Loucy (cell line): ENCODE results near the gene NUP205.
A peak's percentile ranks its signal among the peaks of the same experiment; 100 is the strongest.

Experiments used
- H2AFZ ChIP-seq: fragments of 200-600 bp; sonication (generic); 2 replicates; pipeline ENCODE4 v1.6.0; 2016; ENCODE audit warnings: antibody characterized with exemption, mild to moderate bottlenecking, low read length, moderate library complexity
- H3F3A ChIP-seq: fragments of 200-600 bp; 2 replicates; pipeline ENCODE4 v1.6.0; 2016; ENCODE audit warnings: antibody characterized with exemption, low read depth, mild to moderate bottlenecking
- H3K27me3 ChIP-seq: fragments of 200-600 bp; sonication (generic); 2 replicates; pipeline ENCODE4 v1.6.1; 2014; ENCODE audit warnings: low read length, mild to moderate bottlenecking; ENCODE audit not compliant: insufficient read depth, poor library complexity, severe bottlenecking
- H3K36me3 ChIP-seq: fragments of 200-600 bp; sonication (generic); 2 replicates; pipeline ENCODE4 v1.6.1; 2016; ENCODE audit warnings: low read length; ENCODE audit not compliant: insufficient read depth
- H3K4me1 ChIP-seq: fragments of 200-600 bp; sonication (generic); 2 replicates; pipeline ENCODE4 v1.5.1; 2014; ENCODE audit warnings: low read length, mild to moderate bottlenecking; ENCODE audit not compliant: insufficient read depth, poor library complexity, severe bottlenecking
- H3K4me2 ChIP-seq: fragments of 200-600 bp; sonication (generic); 2 replicates; pipeline ENCODE4 v1.6.0; 2014; ENCODE audit warnings: antibody characterized with exemption, low read length, low read depth, mild to moderate bottlenecking; ENCODE audit not compliant: poor library complexity, severe bottlenecking
- H3K4me3 ChIP-seq: fragments of 200-600 bp; sonication (generic); 2 replicates; pipeline ENCODE4 v1.5.1; 2014; ENCODE audit warnings: low read length, mild to moderate bottlenecking, mixed read lengths; ENCODE audit not compliant: poor library complexity, severe bottlenecking
- H3K79me2 ChIP-seq: fragments of 200-600 bp; sonication (generic); 2 replicates; pipeline ENCODE4 v1.6.1; 2014; ENCODE audit warnings: low read length; ENCODE audit not compliant: insufficient read depth
- H3K9ac ChIP-seq: fragments of 200-600 bp; sonication (generic); 2 replicates; pipeline ENCODE4 v1.6.0; 2014; ENCODE audit warnings: mild to moderate bottlenecking, low read depth, low read length, moderate library complexity; ENCODE audit not compliant: poor library complexity, severe bottlenecking
- H3K9me2 ChIP-seq: fragments of 200-600 bp; sonication (generic); replicated peaks from 2 replicates; pipeline ENCODE4 v1.6.1; 2016; ENCODE audit warnings: low read depth, low read length, mixed read lengths
- H3K9me3 ChIP-seq: fragments of 200-600 bp; sonication (generic); 2 replicates; pipeline ENCODE4 v1.6.1; 2014; ENCODE audit warnings: mild to moderate bottlenecking, antibody characterized with exemption, low read length, low read depth; ENCODE audit not compliant: insufficient read depth
- H4K20me1 ChIP-seq: fragments of 200-600 bp; sonication (generic); 2 replicates; pipeline ENCODE4 v1.6.0; 2014; ENCODE audit warnings: antibody characterized with exemption, low read length, mild to moderate bottlenecking; ENCODE audit not compliant: insufficient read depth, poor library complexity, severe bottlenecking
- CTCF ChIP-seq: fragments of 200-600 bp; sonication (generic); conservative IDR thresholded peaks from 2 replicates; pipeline ENCODE4 v1.5.1; 2014; ENCODE audit warnings: mild to moderate bottlenecking, antibody characterized with exemption, low read length
- EZH2phosphoT487 ChIP-seq: fragments of 200-600 bp; IDR thresholded peaks from 2 replicates; pipeline ENCODE4 v1.6.1; 2018; ENCODE audit warnings: antibody characterized with exemption, mild to moderate bottlenecking, moderate library complexity, borderline replicate concordance

Gene NUP205

GRCh38 chr7:135645296-135645904 is 87.7 kb downstream of the NUP205 start:
- no peaks in the 10 kb centered on the region for H3K9me2 ChIP-seq
- H3F3A ChIP-seq = no peaks in the 10 kb centered on the region
- H3K36me3 ChIP-seq = peaks cover 82% of the 10 kb centered on the region
- no peaks in the 10 kb centered on the region for H3K4me1 ChIP-seq
- TF ChIP-seq EZH2phosphoT487 (no peak), CTCF (peak; percentile 73)
- H3K4me2 ChIP-seq = no peak overlapping the region
- H3K79me2 ChIP-seq = no peaks in the 10 kb centered on the region
- H3K4me3 ChIP-seq = no peak overlapping the region
- H3K27me3 ChIP-seq = no peaks in the 10 kb centered on the region
- no peak overlapping the region for H2AFZ ChIP-seq
- H4K20me1 ChIP-seq = no peaks in the 10 kb centered on the region
- H3K9me3 ChIP-seq = no peaks in the 10 kb centered on the region
- H3K9ac ChIP-seq = no peak overlapping the region

DNA sequence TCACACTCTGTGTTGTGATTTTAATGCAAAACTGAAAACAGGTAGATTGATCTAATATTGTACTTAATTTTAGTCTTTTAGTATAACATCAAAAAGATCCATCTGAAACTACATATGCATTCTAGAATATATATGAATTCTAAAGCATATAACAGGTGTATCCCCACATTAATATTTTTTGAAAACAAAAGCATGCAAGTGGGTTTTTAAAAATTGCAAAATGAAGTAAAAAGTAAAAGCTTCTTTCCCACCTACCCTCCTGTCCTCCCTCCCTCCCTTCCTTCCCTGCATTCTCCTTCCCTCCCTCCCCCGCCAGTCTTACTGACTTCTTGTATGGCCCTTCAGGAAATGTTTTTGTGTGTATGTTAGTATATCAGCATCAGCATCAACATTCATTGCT is 90.0 kb downstream of the NUP205 start:
- Histone ChIP-seq H3K27me3 (no peaks in the 10 kb centered on the region), H3K9me2 (no peaks in the 10 kb centered on the region), H3K9me3 (no peaks in the 10 kb centered on the region), H3K9ac (no peak overlapping the region), H3K4me2 (no peak overlapping the region), H3K36me3 (peaks cover 65% of the 10 kb centered on the region; the same call in 1 of the 2 replicates), H3K4me1 (no peaks in the 10 kb centered on the region), H3F3A (no peaks in the 10 kb centered on the region), H2AFZ (no peak overlapping the region), H3K4me3 (no peak overlapping the region), H3K79me2 (no peaks in the 10 kb centered on the region), H4K20me1 (no peaks in the 10 kb centered on the region)
- TF ChIP-seq EZH2phosphoT487 = no peak
- no peak for TF ChIP-seq CTCF

- no peak overlapping the region for H3K4me2 ChIP-seq
- no peak overlapping the region for H2AFZ ChIP-seq
- TF ChIP-seq EZH2phosphoT487 = no peak
- TF ChIP-seq CTCF = no peak
- no peaks in the 10 kb centered on the region for H3K4me1 ChIP-seq
- H3K79me2 ChIP-seq = no peaks in the 10 kb centered on the region
- peaks cover 60% of the 10 kb centered on the region; the same call in 1 of the 2 replicates for H3K36me3 ChIP-seq
- H3K4me3 ChIP-seq = no peak overlapping the region
- H3K9ac ChIP-seq = no peak overlapping the region
- no peaks in the 10 kb centered on the region for H4K20me1 ChIP-seq
- H3K9me3 ChIP-seq = no peaks in the 10 kb centered on the region
- H3K27me3 ChIP-seq = no peaks in the 10 kb centered on the region
- H3F3A ChIP-seq = no peaks in the 10 kb centered on the region
- no peaks in the 10 kb centered on the region for H3K9me2 ChIP-seq
These were observed 90.5 kb downstream of the NUP205 start for GRCh38 chr7:135648235-135648634.
